Stimulated activated memory B cell treated with anti-CD40 and anti-IgM and Interleukin-4, amounts not matched to agents 10 μg/mL and 1 μg/mL and 100 μg/mL, for 72 hours (primary cell): ENCODE measurements around the gene AHRR.

Source experiments
- ATAC-seq: fragments of 150-1000 bp; cut with Tn5 transposase; 2 replicates; pipeline ENCODE4 v1.10.0; 2021
- H3K27ac Mint-ChIP-seq: one replicate; pipeline ENCODE4 v1.8.0; 2022; ENCODE audit warnings: mild to moderate bottlenecking, mixed read lengths
- H3K27me3 Mint-ChIP-seq: one replicate; pipeline ENCODE4 v1.8.0; 2022; ENCODE audit warnings: mixed read lengths
- H3K36me3 Mint-ChIP-seq: one replicate; pipeline ENCODE4 v1.8.0; 2022; ENCODE audit warnings: mixed read lengths
- H3K4me1 Mint-ChIP-seq: one replicate; pipeline ENCODE4 v1.8.0; 2022; ENCODE audit warnings: mixed read lengths
- H3K4me3 Mint-ChIP-seq: one replicate; pipeline ENCODE4 v1.8.0; 2022; ENCODE audit warnings: mild to moderate bottlenecking, moderate library complexity, mixed read lengths
- H3K9me3 Mint-ChIP-seq: one replicate; pipeline ENCODE4 v1.8.0; 2022; ENCODE audit warnings: mixed read lengths

The AHRR gene

DNA sequence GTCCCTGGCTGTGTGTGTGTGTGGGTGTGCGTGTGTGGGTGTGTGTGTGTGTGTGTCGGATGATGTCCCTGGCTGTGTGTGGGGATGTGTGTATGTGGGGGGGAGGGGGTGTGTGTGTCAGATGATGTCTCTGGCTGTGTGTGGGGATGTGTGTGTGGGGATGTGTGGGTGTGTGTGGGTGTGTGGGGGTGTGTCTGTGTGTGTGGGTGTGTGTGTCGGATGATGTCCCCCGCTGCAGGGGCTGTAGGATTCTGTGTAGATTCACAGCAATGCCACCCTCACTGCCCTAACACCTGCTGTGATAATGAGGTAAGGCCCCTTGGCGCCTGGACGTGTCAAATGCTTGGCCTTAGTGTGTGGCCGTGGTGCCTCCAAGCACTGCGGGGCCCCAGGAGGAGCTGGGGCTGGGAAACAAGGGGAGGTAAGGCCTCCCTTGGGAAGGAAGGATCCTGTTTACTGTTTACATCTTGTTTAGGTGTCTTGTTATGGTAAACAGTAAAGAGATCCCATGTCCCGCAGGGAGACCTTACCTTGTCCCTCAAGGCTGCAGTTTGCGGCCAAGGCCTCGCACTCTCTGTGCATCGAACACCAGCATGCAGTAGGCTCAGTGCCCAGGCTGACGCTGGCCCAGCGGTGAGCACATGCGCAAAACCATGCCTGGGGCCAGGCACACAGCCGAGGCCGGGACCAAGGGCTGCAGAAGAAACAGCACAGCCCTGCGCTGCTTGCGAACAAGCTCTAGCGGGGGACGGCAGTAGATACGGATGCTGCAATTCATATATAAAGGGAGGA, 24.1 kb downstream of the AHRR start:
- no peak for ATAC-seq
- no peak overlapping the region for H3K4me3 Mint-ChIP-seq
- H3K27ac Mint-ChIP-seq, result no peak overlapping the region
- peaks cover 70% of the 10 kb centered on the region for H3K36me3 Mint-ChIP-seq
- peaks cover 94% of the 10 kb centered on the region for H3K27me3 Mint-ChIP-seq
- H3K4me1 Mint-ChIP-seq, result peaks cover 21% of the 10 kb centered on the region
- peaks cover 4% of the 10 kb centered on the region for H3K9me3 Mint-ChIP-seq

DNA sequence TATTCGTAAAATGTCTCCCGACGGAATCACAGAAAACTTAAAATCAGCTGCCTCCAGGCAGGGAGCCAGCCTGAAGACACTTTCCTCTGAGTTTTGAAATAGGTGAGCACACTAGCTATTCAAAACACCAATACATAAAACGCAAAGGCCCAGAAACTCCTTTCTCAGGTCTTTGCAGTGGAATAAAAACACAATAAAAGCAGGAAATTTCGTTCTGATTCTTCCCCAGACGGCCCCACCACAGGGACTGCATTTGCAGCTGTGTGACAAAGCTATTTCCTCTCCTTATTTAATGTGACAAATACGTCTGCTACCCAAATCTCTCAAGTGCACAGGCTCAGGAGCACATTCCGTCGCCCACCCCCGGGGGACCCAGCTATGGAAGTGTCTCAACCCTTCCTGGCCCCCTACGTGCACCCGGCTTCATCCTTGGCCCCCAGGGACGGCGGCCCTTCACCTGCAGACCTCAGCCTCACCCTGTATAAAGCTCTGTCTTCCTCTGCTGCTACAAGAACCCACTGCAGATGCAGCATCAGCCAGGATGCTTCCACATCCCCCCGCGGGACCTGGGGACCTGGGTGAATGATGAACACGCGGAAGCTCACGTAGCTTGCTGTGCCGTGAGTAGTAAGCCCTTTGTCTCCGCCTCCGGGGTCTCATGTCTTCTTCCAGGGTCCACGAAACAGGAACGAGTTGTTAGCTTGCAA, 24.9 kb downstream of the AHRR start:
- peak overlapping the region; percentile 21 for H3K4me3 Mint-ChIP-seq
- peaks cover 92% of the 10 kb centered on the region for H3K27me3 Mint-ChIP-seq
- no peak overlapping the region for H3K27ac Mint-ChIP-seq
- H3K36me3 Mint-ChIP-seq, result peaks cover 70% of the 10 kb centered on the region
- peaks cover 21% of the 10 kb centered on the region for H3K4me1 Mint-ChIP-seq
- ATAC-seq, result no peak
- H3K9me3 Mint-ChIP-seq, result peaks cover 4% of the 10 kb centered on the region

DNA sequence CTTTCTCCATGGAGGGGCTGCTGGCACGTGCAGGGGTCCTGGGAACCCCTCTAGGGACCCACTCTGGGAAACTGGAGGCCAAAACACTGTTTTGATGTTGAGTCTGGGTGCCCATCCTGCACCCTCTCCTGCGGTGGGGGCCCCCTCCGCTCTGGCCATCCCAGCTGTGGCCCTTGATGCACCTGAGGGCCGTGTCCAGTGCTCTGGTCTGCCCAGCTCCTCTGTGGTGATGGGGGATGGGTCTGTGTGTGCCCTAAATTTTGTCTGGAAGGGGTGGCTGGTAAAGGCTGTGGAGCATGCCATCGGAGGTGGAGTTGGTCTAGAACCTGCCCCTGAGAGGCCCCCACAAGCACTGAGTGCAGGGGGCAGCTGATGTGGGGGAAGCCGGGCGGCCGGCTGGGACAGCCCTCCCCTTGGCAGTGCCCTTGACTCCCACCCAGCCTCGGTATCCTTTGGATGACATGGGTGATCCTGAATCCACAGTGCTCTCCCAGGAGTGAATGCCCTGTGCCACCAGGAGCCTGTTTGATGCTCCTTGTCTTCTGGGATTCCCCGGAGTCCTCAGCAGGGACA, 26.3 kb downstream of the AHRR start:
- Mint-ChIP-seq H3K9me3 (peaks cover 2% of the 10 kb centered on the region), H3K4me3 (no peak overlapping the region), H3K4me1 (peaks cover 17% of the 10 kb centered on the region), H3K27me3 (peaks cover 78% of the 10 kb centered on the region), H3K27ac (no peak overlapping the region), H3K36me3 (peaks cover 67% of the 10 kb centered on the region)
- ATAC-seq, result no peak

- no peak for ATAC-seq
- peaks cover 69% of the 10 kb centered on the region for H3K27me3 Mint-ChIP-seq
- no peaks in the 10 kb centered on the region for H3K9me3 Mint-ChIP-seq
Measured at GRCh38 chr5:348726-349125, 27.2 kb downstream of the AHRR start.

GRCh38 chr5:350355-350754, 28.8 kb downstream of the AHRR start:
- H3K27ac Mint-ChIP-seq, result no peak overlapping the region
- peaks cover 12% of the 10 kb centered on the region for H3K4me1 Mint-ChIP-seq
- no peak overlapping the region for H3K4me3 Mint-ChIP-seq
- H3K36me3 Mint-ChIP-seq, result peaks cover 59% of the 10 kb centered on the region
- ATAC-seq, result no peak
- H3K27me3 Mint-ChIP-seq, result peaks cover 53% of the 10 kb centered on the region
- H3K9me3 Mint-ChIP-seq, result no peaks in the 10 kb centered on the region

More at GRCh38 chr5:348726-349125, 27.2 kb downstream of the AHRR start:
- peaks cover 66% of the 10 kb centered on the region for H3K36me3 Mint-ChIP-seq
- H3K4me1 Mint-ChIP-seq, result peaks cover 12% of the 10 kb centered on the region
- H3K4me3 Mint-ChIP-seq, result no peak overlapping the region
- no peak overlapping the region for H3K27ac Mint-ChIP-seq

DNA sequence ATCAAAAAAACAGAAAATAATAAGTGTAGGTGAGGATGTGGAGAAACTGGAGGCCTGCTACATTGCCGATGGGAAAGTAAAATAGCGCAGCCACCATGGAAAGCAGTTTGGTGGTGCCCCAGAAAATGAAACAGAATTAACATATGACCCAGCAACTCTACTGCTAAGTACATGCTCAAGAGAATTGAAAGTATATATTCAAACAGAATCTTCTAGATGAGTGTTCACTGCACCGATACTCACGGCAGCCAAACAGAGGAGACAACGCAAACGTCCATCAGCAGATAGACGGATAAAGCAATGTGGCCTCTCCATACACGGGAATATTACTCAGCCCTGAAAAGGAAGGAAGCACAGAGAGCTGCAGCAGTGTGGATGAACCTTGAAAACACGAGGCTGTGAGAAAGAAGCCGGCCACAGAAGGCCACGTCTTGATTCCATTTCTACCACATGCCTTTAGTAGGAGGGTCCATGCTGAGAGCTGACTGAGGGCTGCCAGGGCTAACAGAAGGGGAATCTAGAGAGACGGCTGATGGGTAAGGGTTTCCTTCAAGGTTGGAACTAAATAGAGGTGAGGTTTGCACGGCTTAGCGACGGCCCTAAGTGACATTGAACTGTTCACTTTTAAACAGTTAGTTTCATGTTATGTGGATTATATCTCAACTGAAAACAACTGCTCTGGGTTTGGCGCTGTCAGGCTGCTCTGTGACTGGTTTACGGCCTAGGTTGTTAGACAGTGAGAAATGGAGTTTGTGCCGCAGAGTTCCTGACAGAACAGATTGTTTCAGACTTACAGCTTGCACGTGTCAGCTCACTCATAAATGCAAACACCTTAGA, 29.8 kb downstream of the AHRR start:
- H3K4me1 Mint-ChIP-seq, result peaks cover 17% of the 10 kb centered on the region
- H3K4me3 Mint-ChIP-seq, result no peak overlapping the region
- ATAC-seq, result no peak
- H3K27ac Mint-ChIP-seq, result no peak overlapping the region
- H3K9me3 Mint-ChIP-seq, result no peaks in the 10 kb centered on the region
- H3K27me3 Mint-ChIP-seq, result peaks cover 45% of the 10 kb centered on the region
- H3K36me3 Mint-ChIP-seq, result peaks cover 65% of the 10 kb centered on the region

- Mint-ChIP-seq H3K4me3 (no peak overlapping the region), H3K9me3 (no peaks in the 10 kb centered on the region), H3K36me3 (peaks cover 61% of the 10 kb centered on the region), H3K27me3 (peaks cover 39% of the 10 kb centered on the region), H3K27ac (no peak overlapping the region), H3K4me1 (peaks cover 11% of the 10 kb centered on the region)
- ATAC-seq, result no peak
Measured at GRCh38 chr5:351921-352245, 30.4 kb downstream of the AHRR start.

- Mint-ChIP-seq H3K27me3 (peaks cover 30% of the 10 kb centered on the region), H3K27ac (peak overlapping the region; percentile 32), H3K36me3 (peaks cover 50% of the 10 kb centered on the region), H3K9me3 (no peaks in the 10 kb centered on the region), H3K4me3 (no peak overlapping the region), H3K4me1 (peaks cover 7% of the 10 kb centered on the region)
- no peak for ATAC-seq
Measured at GRCh38 chr5:352639-353611, 31.4 kb downstream of the AHRR start.

DNA sequence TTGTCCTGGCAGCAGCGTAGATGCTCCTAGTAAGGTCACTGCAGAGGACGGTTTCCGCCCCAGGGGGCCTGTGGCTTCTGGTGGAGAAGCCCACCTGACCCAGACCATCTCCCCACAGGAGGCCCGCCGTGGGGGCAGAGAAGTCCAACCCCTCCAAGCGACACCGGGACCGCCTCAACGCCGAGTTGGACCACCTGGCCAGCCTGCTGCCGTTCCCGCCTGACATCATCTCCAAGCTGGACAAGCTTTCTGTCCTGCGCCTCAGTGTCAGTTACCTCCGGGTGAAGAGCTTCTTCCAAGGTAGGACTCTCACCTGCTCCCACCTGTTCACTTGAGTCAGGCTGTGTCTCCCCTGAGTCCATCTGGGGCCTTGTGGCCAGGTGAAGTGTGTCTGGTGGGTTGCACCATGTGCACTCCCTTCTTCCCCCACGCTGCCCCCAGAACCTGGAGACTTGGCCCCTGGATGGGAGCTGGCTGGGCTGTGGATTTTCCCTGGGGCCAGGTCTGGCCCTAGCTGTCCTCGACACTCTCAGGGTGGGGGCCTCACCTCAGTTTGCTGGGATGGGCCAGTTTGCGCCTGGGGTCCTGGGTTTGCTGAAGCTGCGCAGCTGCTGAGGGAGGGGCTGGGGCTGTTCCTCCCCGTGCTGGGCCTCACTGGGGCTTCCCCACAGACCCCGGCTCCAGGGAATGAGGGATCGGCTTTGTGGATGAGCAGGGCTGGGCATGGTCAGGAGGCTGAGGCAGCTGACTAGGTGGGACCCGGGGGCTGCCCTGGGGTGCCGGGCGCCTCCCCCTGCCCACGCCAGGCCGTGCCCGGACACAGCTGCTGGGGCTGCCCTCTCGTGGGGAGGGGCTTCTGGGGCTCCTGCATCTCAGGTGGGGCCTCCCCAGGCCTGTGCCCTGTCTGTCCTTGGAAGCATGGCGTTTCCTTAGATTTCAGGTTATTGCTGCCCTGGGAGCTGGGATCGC, 32.4 kb downstream of the AHRR start:
- peaks cover 20% of the 10 kb centered on the region for H3K27me3 Mint-ChIP-seq
- ATAC-seq, result peak; percentile 12
- peak overlapping the region; percentile 32 for H3K27ac Mint-ChIP-seq
- peaks cover 7% of the 10 kb centered on the region for H3K4me1 Mint-ChIP-seq
- no peak overlapping the region for H3K4me3 Mint-ChIP-seq
- peaks cover 41% of the 10 kb centered on the region for H3K36me3 Mint-ChIP-seq
- H3K9me3 Mint-ChIP-seq, result no peaks in the 10 kb centered on the region

- Mint-ChIP-seq H3K27ac (peak overlapping the region; percentile 12), H3K36me3 (peaks cover 45% of the 10 kb centered on the region), H3K4me1 (peaks cover 7% of the 10 kb centered on the region), H3K9me3 (no peaks in the 10 kb centered on the region), H3K27me3 (peaks cover 14% of the 10 kb centered on the region), H3K4me3 (no peak overlapping the region)
- ATAC-seq, result peak; percentile 36
Measured at GRCh38 chr5:354581-355378, 33.3 kb downstream of the AHRR start.

DNA sequence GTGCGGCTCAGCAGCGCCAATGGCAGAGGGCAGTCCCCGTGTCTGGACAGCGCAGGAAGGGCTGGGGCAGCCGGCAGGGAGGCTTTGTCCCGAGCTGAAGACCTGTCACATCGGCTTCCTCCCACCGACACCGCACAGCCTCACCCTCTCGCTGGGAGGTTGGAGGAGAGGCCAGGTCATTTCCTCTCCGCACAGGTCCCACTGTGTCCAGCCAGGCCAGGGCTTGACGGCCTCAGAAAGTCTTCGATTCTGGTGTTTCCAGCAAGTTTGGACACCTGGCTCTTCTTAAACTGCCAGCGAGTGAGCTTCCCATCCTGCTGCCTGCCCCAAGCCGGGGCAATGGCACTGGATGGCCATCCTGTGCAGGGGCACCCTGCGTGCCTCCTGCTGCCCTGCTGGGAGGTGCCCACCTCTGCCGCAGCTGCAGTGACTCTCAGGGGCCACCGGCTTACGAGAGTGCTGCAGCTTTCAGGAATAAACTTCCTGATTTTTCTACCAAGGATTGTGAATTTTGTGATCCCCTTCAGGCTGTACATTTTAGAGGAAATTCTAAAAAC, 33.9 kb downstream of the AHRR start:
- H3K27ac Mint-ChIP-seq, result peak overlapping the region; percentile 51
- no peaks in the 10 kb centered on the region for H3K9me3 Mint-ChIP-seq
- no peak for ATAC-seq
- peaks cover 7% of the 10 kb centered on the region for H3K4me1 Mint-ChIP-seq
- peaks cover 8% of the 10 kb centered on the region for H3K27me3 Mint-ChIP-seq
- peaks cover 45% of the 10 kb centered on the region for H3K36me3 Mint-ChIP-seq
- H3K4me3 Mint-ChIP-seq, result no peak overlapping the region

DNA sequence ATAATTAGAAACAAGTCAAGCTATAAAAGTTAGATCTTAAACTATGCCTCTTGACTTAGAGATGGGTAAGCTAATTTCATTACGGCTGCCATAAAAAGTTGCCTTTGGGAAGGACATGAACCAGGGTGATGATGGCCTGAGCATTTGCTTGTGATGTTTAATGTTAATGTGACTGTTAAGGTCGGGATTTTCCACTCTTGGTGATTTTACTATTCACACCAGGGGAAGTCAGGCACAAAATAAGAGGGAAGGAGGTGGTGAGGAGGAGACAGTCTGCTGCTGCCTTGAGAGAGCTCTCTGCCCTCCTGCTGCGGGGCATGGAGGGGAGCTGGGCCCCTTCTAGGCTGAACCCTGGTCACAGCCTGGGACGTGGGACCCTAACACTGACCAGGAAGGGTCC, 34.4 kb downstream of the AHRR start:
- no peaks in the 10 kb centered on the region for H3K9me3 Mint-ChIP-seq
- H3K27ac Mint-ChIP-seq, result peak overlapping the region; percentile 51
- H3K27me3 Mint-ChIP-seq, result peaks cover 2% of the 10 kb centered on the region
- H3K36me3 Mint-ChIP-seq, result peaks cover 45% of the 10 kb centered on the region
- ATAC-seq, result no peak
- no peak overlapping the region for H3K4me3 Mint-ChIP-seq
- H3K4me1 Mint-ChIP-seq, result peaks cover 7% of the 10 kb centered on the region
